GM21619 (cell line): ENCODE data around the gene PDE8A.

Experiments used
- ATAC-seq: cut with Tn5 transposase; IDR thresholded peaks from one replicate; pipeline ENCODE4 v1.9.1; 2021; ENCODE audit not compliant: unreplicated experiment

The PDE8A gene

DNA sequence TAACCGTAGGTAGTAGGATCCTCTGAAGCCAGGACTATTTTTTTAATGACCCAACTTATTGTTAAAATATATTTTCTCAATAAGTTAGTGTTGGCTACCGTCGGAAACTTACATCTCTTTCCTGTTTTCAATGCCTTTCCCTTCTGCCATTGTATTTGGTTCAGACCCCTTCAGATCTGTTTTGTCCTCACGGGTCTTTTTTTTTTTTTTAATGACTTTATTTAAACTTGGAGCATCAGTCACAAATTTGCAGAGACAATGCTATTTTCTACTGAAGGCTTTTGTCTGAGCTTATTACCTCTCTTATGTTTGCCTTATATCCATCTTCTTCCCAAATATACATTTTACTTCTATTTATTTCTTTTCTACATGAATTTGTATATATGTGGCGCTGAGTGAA is 47.6 kb downstream of the PDE8A start:
- no peak for ATAC-seq

- peak; percentile 34 for ATAC-seq
These were observed 48.8 kb downstream of the PDE8A start for GRCh38 chr15:85030301-85030929.

- ATAC-seq, result no peak
These were observed 49.7 kb downstream of the PDE8A start for GRCh38 chr15:85031086-85031943.

GRCh38 chr15:85031944-85032558 is 50.4 kb downstream of the PDE8A start:
- ATAC-seq, result no peak

DNA sequence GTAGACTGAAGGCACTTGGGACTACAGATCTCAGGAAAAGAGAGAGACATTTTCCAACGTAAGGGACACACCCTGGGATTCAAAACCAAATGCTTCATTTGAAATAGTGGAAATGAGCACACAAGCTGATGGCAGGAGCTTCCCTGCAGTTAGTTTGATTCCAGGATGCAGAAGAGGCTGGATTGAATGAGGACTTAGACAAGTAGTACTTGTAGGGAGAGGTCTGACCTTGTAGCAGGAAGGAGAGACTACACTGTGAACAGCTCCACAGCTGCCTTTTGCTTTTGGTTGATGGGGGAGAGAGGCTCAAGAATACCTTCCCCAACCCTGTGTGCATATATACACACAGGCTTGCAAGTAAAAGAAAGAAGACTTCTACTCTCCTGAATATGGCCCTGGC is 51.5 kb downstream of the PDE8A start:
- no peak for ATAC-seq

DNA sequence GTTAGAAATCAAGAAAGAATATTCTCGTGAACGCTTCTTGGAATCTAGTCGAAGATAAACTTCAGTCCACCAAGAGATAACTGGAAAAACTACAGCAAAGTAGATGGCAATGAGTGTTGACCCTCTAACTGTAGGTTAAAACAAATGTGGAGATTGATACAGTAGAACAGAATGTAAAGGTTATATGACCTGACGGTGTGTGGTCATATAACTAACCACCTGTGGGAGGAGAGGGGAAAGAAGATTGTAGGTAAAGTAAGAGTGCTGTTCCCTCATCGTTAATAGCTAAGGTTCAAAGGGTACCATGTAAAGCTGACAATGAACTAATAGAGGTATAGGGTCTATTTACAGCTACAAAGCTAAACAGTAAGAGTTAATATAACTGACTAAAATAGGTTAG is 52.6 kb downstream of the PDE8A start:
- ATAC-seq, result no peak

DNA sequence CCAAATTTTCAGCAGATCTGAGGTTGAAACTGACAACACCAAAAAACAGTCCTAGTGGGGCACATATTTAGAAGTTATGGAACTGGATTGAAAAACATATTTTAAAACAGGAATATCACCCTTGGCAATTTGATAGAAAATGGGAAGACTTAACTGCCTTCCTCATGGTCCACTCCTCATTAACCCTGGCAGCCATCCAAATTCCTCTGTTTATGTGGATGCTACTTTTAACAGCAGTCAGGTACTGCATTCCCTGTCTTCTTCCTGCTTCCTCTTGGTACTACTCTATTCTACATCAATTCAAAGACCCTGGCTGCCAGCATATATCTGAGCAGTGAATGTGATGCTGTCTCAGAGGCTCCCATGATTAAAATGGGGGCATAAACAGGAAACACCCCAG is 54.3 kb downstream of the PDE8A start:
- ATAC-seq, result no peak

DNA sequence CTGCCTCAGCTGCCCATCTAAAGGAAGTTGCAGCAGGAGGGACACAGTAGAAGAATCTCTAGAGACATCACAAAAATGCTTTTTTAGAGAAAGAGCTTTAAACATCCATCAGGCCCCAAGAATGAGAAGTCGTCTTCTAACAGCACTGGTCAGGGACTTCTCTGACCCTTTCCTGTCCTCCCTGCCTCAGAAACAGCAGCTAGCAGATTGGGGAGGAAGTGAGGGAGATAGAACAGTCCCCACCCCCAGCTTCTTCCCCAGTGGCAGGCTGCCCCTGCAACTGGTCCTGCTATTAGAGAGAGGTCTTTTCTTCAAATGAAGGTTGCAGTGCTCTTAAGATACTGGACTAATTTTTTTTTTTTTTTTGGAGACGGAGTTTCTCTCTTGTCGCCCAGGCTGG is 55.1 kb downstream of the PDE8A start:
- no peak for ATAC-seq

GRCh38 chr15:85037641-85038040 is 56.0 kb downstream of the PDE8A start:
- ATAC-seq, result no peak

DNA sequence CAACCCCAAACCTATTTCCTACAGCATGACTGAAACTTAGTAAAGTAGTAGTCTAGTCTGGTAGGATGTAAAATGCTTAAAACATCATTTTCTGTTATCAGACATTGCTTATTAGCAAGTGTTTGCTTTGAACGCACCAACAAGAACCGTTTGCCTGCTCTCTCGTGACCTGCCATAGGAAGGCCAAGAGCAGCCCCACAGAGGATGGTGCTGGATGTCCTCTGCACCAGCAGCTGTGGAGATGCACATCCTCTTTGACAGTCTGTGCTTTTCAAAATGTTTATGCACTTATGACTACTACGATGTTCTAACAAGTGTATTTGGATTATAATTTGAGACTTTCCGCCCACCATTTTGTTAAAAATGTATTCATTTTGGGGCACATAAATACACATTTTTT is 59.6 kb downstream of the PDE8A start:
- no peak for ATAC-seq

DNA sequence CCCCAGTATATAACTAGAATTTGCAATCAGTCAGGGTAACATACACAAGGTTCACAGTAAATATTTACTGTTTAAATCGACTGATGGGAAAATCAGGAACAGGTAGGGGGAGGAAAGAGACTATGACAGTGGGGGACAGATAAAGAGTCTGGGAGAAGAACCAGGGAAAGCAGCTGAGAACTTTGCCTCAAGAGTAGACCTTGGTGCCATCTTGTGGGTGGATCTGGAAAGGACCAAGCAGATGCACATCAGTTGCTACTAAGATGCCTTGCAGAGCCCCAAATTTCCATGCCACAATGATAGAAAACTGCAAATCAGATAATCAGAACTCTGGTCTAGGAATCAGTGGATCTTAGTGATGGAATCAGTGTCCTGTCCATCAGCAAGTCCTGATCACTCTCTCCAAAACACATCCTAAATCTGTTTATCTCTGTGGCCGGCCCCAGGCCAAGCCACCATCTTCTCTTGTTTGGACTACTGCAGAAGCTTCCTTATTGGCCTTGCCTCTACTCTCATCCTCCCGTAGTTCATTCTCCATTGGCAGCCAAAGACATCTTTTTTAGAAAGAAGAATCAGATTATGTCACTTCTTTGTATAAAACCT is 62.7 kb downstream of the PDE8A start:
- ATAC-seq, result no peak

- ATAC-seq, result no peak
These were observed 63.2 kb downstream of the PDE8A start for GRCh38 chr15:85044894-85045293.

DNA sequence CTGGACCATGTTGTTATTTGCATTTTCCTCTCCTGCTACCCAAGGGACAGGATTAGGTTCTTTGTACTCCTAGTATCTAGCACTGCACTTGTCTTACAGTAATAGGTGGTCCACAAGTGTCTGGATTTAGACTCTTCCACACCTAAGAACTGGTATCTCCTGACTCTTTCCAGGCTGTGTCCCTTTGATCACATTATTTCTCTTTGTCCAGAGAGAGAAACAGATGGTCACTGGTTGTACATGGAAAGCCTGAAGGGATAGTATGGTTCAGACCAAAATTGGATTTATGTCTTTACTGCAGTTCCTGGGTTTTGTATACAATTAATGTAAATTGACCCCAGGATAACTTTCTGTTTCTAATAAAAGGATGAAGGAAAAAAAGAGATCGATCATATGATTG is 64.0 kb downstream of the PDE8A start:
- ATAC-seq, result no peak

GRCh38 chr15:85047271-85047948 is 65.8 kb downstream of the PDE8A start:
- peak; percentile 47 for ATAC-seq

DNA sequence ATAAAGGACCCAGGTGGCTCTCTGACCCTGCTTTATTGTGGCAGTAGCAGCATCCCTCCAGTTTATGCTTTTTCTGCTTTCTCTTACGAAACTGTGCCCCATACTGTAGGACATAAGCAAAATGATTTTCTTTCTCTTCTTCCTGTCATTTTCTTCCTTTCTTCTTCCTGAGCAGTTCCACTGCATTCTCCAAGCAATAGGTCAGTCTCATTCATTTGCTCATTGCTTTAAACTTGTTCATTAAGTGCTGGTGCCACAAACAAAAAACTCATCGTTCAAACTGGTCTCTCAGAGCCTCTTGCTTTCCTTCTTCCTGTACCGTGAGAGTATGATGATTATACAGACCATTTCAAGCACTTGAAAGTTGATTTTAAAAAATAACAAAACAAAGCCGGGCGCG is 66.8 kb downstream of the PDE8A start:
- ATAC-seq, result no peak

DNA sequence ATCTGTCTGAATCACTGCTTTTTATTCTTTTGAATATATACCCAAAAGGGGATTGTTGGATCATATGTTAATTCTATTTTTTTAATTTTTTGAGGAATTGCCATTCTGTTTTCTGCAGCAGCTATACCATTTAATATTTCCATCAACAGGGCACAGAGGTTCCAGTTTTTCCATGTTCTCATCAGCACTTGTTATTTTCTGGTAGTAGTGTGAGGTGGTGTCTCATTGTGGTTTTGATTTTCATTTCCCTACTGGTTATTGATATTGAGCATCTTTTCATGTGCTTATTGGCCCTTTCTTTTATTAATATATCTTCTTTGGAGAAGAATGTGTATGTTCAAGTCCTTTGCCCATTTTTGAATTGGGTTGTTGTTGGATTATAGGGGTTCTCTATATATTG is 68.1 kb downstream of the PDE8A start:
- ATAC-seq, result no peak

DNA sequence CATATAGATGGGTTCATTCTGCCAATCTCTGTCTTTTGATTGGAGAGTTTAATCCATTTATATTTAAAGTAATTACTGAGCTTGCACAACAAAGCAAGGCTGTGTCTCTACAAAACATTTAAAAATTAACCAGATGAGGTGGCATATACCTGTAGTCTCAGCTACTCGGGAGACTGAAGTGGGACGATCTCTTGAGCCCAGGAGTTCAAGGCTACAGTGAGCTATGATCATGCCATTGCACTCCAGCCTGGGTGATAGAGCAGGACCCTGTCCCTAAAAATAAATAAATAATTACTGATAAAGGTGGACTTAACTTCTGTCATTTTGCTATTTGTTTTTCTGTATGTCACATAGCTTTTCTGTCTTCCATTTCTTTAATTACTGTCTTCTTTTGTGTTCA is 78.1 kb downstream of the PDE8A start:
- no peak for ATAC-seq

- no peak for ATAC-seq
These were observed 80.9 kb downstream of the PDE8A start for GRCh38 chr15:85062560-85062959.

DNA sequence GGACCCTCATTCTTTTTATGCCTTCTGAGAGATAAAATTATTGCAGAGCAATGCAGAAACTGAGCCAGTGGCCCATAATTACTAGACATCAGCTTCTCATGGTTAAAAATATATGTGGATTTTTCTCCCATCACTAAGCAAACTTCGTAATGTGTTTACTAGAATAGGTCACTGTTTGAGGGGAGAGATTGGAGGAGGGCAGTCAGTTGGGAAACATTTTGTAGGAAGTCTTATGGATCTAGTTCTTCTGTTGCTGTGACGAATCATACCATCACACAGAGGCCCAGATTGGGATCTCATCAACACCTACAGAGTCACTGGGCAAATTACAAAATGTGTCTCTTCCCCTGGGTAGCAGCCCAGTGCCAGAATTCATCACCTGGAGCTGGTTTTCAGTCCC is 81.4 kb downstream of the PDE8A start:
- no peak for ATAC-seq

GRCh38 chr15:85063522-85064079 is 81.9 kb downstream of the PDE8A start:
- no peak for ATAC-seq

- ATAC-seq, result no peak
These were observed 83.1 kb downstream of the PDE8A start for GRCh38 chr15:85064710-85065109.
